B cell (primary cell): ENCODE measurements around the gene RHCG. TPM values are rescaled to one million over a fixed set of nuclear protein-coding genes. Genes with fewer than 3 reads are reported as not detected.

Experiments used
- ATAC-seq: fragments of 200-7000 bp; cut with Tn5 transposase; one replicate; pipeline ENCODE4 v1.10.0; 2021; ENCODE audit warnings: low read depth, mild to moderate bottlenecking, moderate number of reproducible peaks, moderate library complexity
- CTCF ChIA-PET: fragments of 350-600 bp; sonication (Branson Sonifier 250); formaldehyde crosslinking; loops from one replicate; lab custom pipeline; 2021; ENCODE audit warnings: antibody characterized with exemption, inconsistent platforms; lab: Charles Lee
- POLR2A ChIA-PET: fragments of 350-600 bp; sonication (Branson Sonifier 250); formaldehyde crosslinking; loops from one replicate; lab custom pipeline; 2021; ENCODE audit warnings: antibody characterized with exemption; lab: Charles Lee
- DNase-seq: peaks from one replicate; pipeline ENCODE4 v3.0.0; 2013
- H2AFZ ChIP-seq: 2 replicates; pipeline ENCODE4 v1.6.1; 2012; ENCODE audit warnings: mild to moderate bottlenecking, low read depth, low read length; ENCODE audit not compliant: insufficient read depth, poor library complexity, severe bottlenecking
- H3K27ac ChIP-seq, 2 donors: 1 replicate in 1 of 2; 2 replicates in 1 of 2; pipeline ENCODE4 v1.5.1; 2012 to 2013; ENCODE audit warnings: low read length in 2 of 2, mild to moderate bottlenecking in 2 of 2, moderate library complexity in 1 of 2
- H3K27me3 ChIP-seq, 4 experiments: fragments of 200-600 bp in 1 of 4; sonication (generic) in 1 of 4; replicated peaks in 1 of 4; 1 replicate in 2 of 4; 2 replicates in 2 of 4; pipeline versions ENCODE4 v1.6.1 to v1.7.0; 2013 to 2016; ENCODE audit warnings: low read length in 3 of 4, mild to moderate bottlenecking in 2 of 4, mixed read lengths in 1 of 4, moderate library complexity in 1 of 4; ENCODE audit not compliant: insufficient read depth in 4 of 4, control insufficient read depth in 3 of 4; ENCODE audit errors: control extremely low read depth in 1 of 4
- H3K36me3 ChIP-seq, 2 experiments: replicated peaks in 1 of 2; 1 replicate in 1 of 2; 2 replicates in 1 of 2; pipeline versions ENCODE4 v1.6.1 to v1.7.1; 2013; ENCODE audit warnings: low read length in 1 of 2; ENCODE audit not compliant: insufficient read depth in 2 of 2, control insufficient read depth in 1 of 2; ENCODE audit errors: control extremely low read depth in 1 of 2, extremely low read depth in 1 of 2
- H3K4me1 ChIP-seq, 2 donors: fragments of 200-600 bp in 1 of 2; sonication (generic) in 1 of 2; 1 replicate in 1 of 2; 2 replicates in 1 of 2; pipeline versions ENCODE4 v1.5.1 to v1.6.1; 2013 to 2017; ENCODE audit warnings: low read length in 2 of 2; ENCODE audit not compliant: control insufficient read depth in 2 of 2, insufficient read depth in 2 of 2
- H3K4me2 ChIP-seq: replicated peaks from 2 replicates; pipeline ENCODE3; 2012; ENCODE audit warnings: mild to moderate bottlenecking, low read depth, low read length; ENCODE audit not compliant: poor library complexity, severe bottlenecking
- H3K4me3 ChIP-seq, 5 experiments: fragments of 200-600 bp in 1 of 5; sonication (generic) in 1 of 5; 1 replicate in 3 of 5; 2 replicates in 2 of 5; pipeline versions ENCODE4 v1.5.1 to v1.7.0; 2011 to 2016; ENCODE audit warnings: low read length in 4 of 5, mild to moderate bottlenecking in 4 of 5, low read depth in 2 of 5, control low read depth in 1 of 5, moderate library complexity in 1 of 5; ENCODE audit not compliant: insufficient read depth in 1 of 5; ENCODE audit errors: control extremely low read depth in 1 of 5, extremely low read depth in 1 of 5
- H3K79me2 ChIP-seq: fragments of 200-600 bp; sonication (generic); one replicate; pipeline ENCODE4 v1.6.0; 2016; ENCODE audit warnings: low read length; ENCODE audit not compliant: control insufficient read depth, insufficient read depth
- H3K9ac ChIP-seq: fragments of 200-600 bp; sonication (generic); 2 replicates; pipeline ENCODE4 v1.6.1; 2017; ENCODE audit warnings: mild to moderate bottlenecking, low read length, moderate library complexity
- H3K9me3 ChIP-seq, 3 donors: one replicate each; pipeline versions ENCODE4 v1.6.1 to v1.7.1; 2013; ENCODE audit warnings: low read length in 2 of 3; ENCODE audit not compliant: control insufficient read depth in 2 of 3, insufficient read depth in 1 of 3; ENCODE audit errors: control extremely low read depth in 1 of 3
- H4K20me1 ChIP-seq: 2 replicates; pipeline ENCODE4 v1.6.0; 2012; ENCODE audit warnings: mild to moderate bottlenecking, low read length; ENCODE audit not compliant: insufficient read depth, control insufficient read depth, poor library complexity, severe bottlenecking
- H3K27ac Mint-ChIP-seq: one replicate; pipeline ENCODE4 v1.8.0; 2021; ENCODE audit warnings: mixed read lengths
- H3K27me3 Mint-ChIP-seq: one replicate; pipeline ENCODE4 v1.8.0; 2021; ENCODE audit warnings: mixed read lengths
- H3K4me1 Mint-ChIP-seq: one replicate; pipeline ENCODE4 v1.8.0; 2021; ENCODE audit warnings: mixed read lengths
- H3K4me3 Mint-ChIP-seq: one replicate; pipeline ENCODE4 v1.8.0; 2021; ENCODE audit warnings: mixed read lengths
- H3K9me3 Mint-ChIP-seq: one replicate; pipeline ENCODE4 v1.8.0; 2022; ENCODE audit warnings: mixed read lengths; ENCODE audit not compliant: insufficient read depth
- CTCF ChIP-seq: fragments of 200-600 bp; IDR thresholded peaks from one replicate; pipeline ENCODE4 v1.8.0; 2022; ENCODE audit warnings: antibody characterized with exemption, mild to moderate bottlenecking
- EZH2 ChIP-seq: IDR thresholded peaks from 2 replicates; pipeline ENCODE4 v1.6.1; 2012; ENCODE audit warnings: borderline replicate concordance, low read depth, mild to moderate bottlenecking, moderate library complexity, low read length; ENCODE audit not compliant: insufficient read depth, poor library complexity, severe bottlenecking
- WGBS: methylation state at CpG from one replicate; pipeline ENCODE4 v1.1.5; 2013; ENCODE audit warnings: missing lambda C conversion rate; ENCODE audit not compliant: insufficient coverage; 5-methylcytosine and 5-hydroxymethylcytosine counted together
- intact Hi-C: fragments of 100-400 bp; cut with micrococcal nuclease; formaldehyde crosslinking; loops from one replicate; pipeline ENCODE4 v1.10.0; 2022
- polyA plus RNA-seq: library from polyadenylated mRNA; depleted of rRNA; stranded (reverse); fragments of >200 nt; gene quantifications from 2 replicates; pipeline ENCODE4 v1.2.3, GENCODE V29; 2012
- total RNA-seq, 2 donors: library from RNA; stranded (reverse); fragments of 120-200 nt in 1 of 2; gene quantifications; 1 replicate in 1 of 2; 2 replicates in 1 of 2; pipeline versions ENCODE4 v1.2.3 to v1.2.4, GENCODE V29; 2013 to 2022

RHCG gene
- total and polyA plus RNA-seq, 2 donors (not counting 1 experiment from before 2014, with no cell fraction given) = not detected

GRCh38 chr15:89442155-89442554 lies 54.2 kb downstream of the RHCG start:
- H3K9me3 ChIP-seq = peaks cover 0 to 9% (median 0%) of the 10 kb centered on the region in 3 donors
- peak overlapping the region; percentile 37 for H3K4me3 Mint-ChIP-seq
- H3K4me1 ChIP-seq = peaks cover 29 to 34% of the 10 kb centered on the region in 2 donors
- H3K27me3 Mint-ChIP-seq = peaks cover 20% of the 10 kb centered on the region
- ATAC-seq = no peak
- ChIA-PET CTCF (interaction anchor here (0.6 to 3.2 kb wide), 7 partner anchors 8 to 309 kb away, joined by 3 to 19 read pairs (median 5); partner anchors contain the start of gene MESP1), POLR2A (no interaction called here)
- no peak overlapping the region for H3K27ac Mint-ChIP-seq
- H3K79me2 ChIP-seq = no peaks in the 10 kb centered on the region
- H3K4me3 ChIP-seq = no peak overlapping the region
- DNase-seq = no peak
- H3K9me3 Mint-ChIP-seq = peaks cover 2% of the 10 kb centered on the region
- H3K36me3 ChIP-seq = no peaks in the 10 kb centered on the region
- no peak overlapping the region for H2AFZ ChIP-seq
- 74% methylated on average over 10 of the region's 10 CpGs for WGBS
- H3K4me1 Mint-ChIP-seq = peaks cover 33% of the 10 kb centered on the region
- H3K27me3 ChIP-seq = peaks cover 0 to 8% (median 2%) of the 10 kb centered on the region in 4 experiments
- TF ChIP-seq EZH2 (no peak), CTCF (no peak)
- no peaks in the 10 kb centered on the region for H4K20me1 ChIP-seq
- intact Hi-C loops = no loop called here
- H3K9ac ChIP-seq = no peak overlapping the region
- H3K4me2 ChIP-seq = peak overlapping the region; percentile 62
- peak overlapping the region in 1 of 2 donors; percentile 24 for H3K27ac ChIP-seq

DNA sequence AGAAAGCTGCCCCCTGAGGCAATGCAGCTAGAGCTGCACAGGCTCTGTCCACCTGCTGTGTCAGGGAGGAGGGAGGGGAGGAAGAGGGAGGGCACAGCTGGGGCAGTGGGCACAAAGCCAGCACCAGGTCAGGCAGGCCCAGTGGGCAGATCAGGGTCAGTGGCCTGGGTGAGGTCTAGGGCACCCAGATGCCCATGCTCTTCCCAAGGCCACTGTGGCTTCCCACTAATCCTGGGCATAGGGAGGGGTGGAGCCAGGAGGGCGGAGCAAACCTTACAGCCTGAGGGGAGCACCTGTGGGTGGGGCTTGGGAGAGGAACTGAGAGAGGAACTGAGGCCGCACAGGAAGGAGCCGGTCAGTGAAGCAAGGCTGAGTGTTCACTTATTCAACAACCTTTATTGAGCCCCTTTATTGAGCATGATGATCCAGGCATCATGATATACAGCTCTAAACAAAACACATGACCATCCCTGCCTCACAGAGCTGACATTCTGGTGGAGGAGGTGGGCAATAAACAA lies 55.0 kb downstream of the RHCG start:
- no peak overlapping the region for H2AFZ ChIP-seq
- peak overlapping the region in 1 of 5 experiments; percentile 34 for H3K4me3 ChIP-seq
- H3K9ac ChIP-seq = no peak overlapping the region
- peaks cover 0 to 11% (median 2%) of the 10 kb centered on the region in 4 experiments for H3K27me3 ChIP-seq
- no peaks in the 10 kb centered on the region for H3K79me2 ChIP-seq
- no peaks in the 10 kb centered on the region for H4K20me1 ChIP-seq
- H3K36me3 ChIP-seq = no peaks in the 10 kb centered on the region
- H3K27me3 Mint-ChIP-seq = peaks cover 14% of the 10 kb centered on the region
- intact Hi-C loops = loop anchor here (1.0 kb wide), 1 partner anchor 11 kb away; no protein-coding TSS in a partner anchor
- ChIA-PET CTCF (interaction anchor here (0.6 to 3.2 kb wide), 6 partner anchors 11 to 309 kb away, joined by 3 to 19 read pairs (median 10); partner anchors contain the start of gene MESP1), POLR2A (interaction anchor here (0.7 kb wide), 1 partner anchor 107 kb away, joined by 3 read pairs; the partner anchor contains the start of gene POLG)
- H3K9me3 Mint-ChIP-seq = peaks cover 2% of the 10 kb centered on the region
- WGBS = no CpG with 5 or more reads among the region's 3 CpGs
- H3K4me2 ChIP-seq = peak overlapping the region; percentile 62
- DNase-seq = peak; percentile 88
- TF ChIP-seq EZH2 = no peak
- TF ChIP-seq CTCF = no peak
- peak overlapping the region; percentile 86 for H3K27ac Mint-ChIP-seq
- peaks cover 29 to 34% of the 10 kb centered on the region in 2 donors for H3K4me1 ChIP-seq
- H3K4me1 Mint-ChIP-seq = peaks cover 33% of the 10 kb centered on the region
- peak; percentile 99 for ATAC-seq
- peak overlapping the region in 1 of 2 donors; percentile 14 for H3K27ac ChIP-seq
- H3K4me3 Mint-ChIP-seq = peak overlapping the region; percentile 84
- H3K9me3 ChIP-seq = peaks cover 0 to 9% (median 0%) of the 10 kb centered on the region in 3 donors
